ENCODE results near the gene TRAPPC8. TPM values are rescaled to one million over a fixed set of nuclear protein-coding genes. Genes with fewer than 3 reads are reported as not detected.

Gene TRAPPC8
- polyA plus RNA-seq, 3 donors: 65.4 to 72.7 (median 68.6) TPM

GRCh38 chr18:31798399-31798798 lies 144.5 kb downstream of the TRAPPC8 start:
- no peak for DNase-seq (ENCODE audit: low read depth in 3 of 3, low spot score in 2 of 3)

GRCh38 chr18:31795747-31796146 lies 147.2 kb downstream of the TRAPPC8 start:
- DNase-seq (ENCODE audit: low read depth in 3 of 3, low spot score in 2 of 3): no peak

GRCh38 chr18:31793531-31793930 lies 149.4 kb downstream of the TRAPPC8 start:
- DNase-seq (ENCODE audit: low read depth in 3 of 3, low spot score in 2 of 3): no peak

GRCh38 chr18:31792580-31792911 lies 150.4 kb downstream of the TRAPPC8 start:
- DNase-seq (ENCODE audit: low read depth in 3 of 3, low spot score in 2 of 3): no peak

GRCh38 chr18:31791817-31792579 lies 150.9 kb downstream of the TRAPPC8 start:
- DNase-seq (ENCODE audit: low read depth in 3 of 3, low spot score in 2 of 3): no peak

GRCh38 chr18:31789409-31789808 lies 153.5 kb downstream of the TRAPPC8 start:
- no peak for DNase-seq (ENCODE audit: low read depth in 3 of 3, low spot score in 2 of 3)

- DNase-seq (ENCODE audit: low read depth in 3 of 3, low spot score in 2 of 3): no peak
These were observed 159.9 kb downstream of the TRAPPC8 start for GRCh38 chr18:31783059-31783458.

Other genes starting within 250 kb of the TRAPPC8 start
- gene SLC25A52, start 182.2 kb downstream of the TRAPPC8 start, polyA plus RNA-seq (ENCODE audit: insufficient read length in 3 of 3): under 1 TPM in 2 of 3 donors, not detected in 1; 0.21 to 0.44 TPM
- 1 to 10 TPM; 1.6 to 2.6 (median 2.3) TPM for gene RNF125, start 75.7 kb upstream of the TRAPPC8 start, polyA plus RNA-seq (ENCODE audit: insufficient read length in 3 of 3)
- gene RNF138, start 148.7 kb upstream of the TRAPPC8 start, polyA plus RNA-seq (ENCODE audit: insufficient read length in 3 of 3): 10 to 100 TPM; 66.4 to 71.7 (median 68.8) TPM
- gene MEP1B, start 246.9 kb upstream of the TRAPPC8 start, polyA plus RNA-seq (ENCODE audit: insufficient read length in 3 of 3): under 1 TPM in 1 of 3 donors, not detected in 2; 0.21 TPM

Data from right renal cortex interstitium (tissue), 3 donors.